H9 (cell line): ENCODE data around the gene CDKN2B. TPM values are rescaled to one million over a fixed set of nuclear protein-coding genes. Genes with fewer than 3 reads are reported as not detected.

ENCODE experiments used
- DNase-seq: peaks from one replicate; pipeline ENCODE4 v3.0.0-alpha.2; 2017
- H2AFZ ChIP-seq: one replicate; pipeline ENCODE4 v1.6.1; 2013; ENCODE audit warnings: mild to moderate bottlenecking, low read length, control low read depth, moderate library complexity
- H2AK5ac ChIP-seq: 2 replicates; pipeline ENCODE4 v1.6.1; 2013; ENCODE audit warnings: low read length, control low read depth, mixed read lengths; ENCODE audit not compliant: insufficient read length
- H2BK120ac ChIP-seq: one replicate; pipeline ENCODE4 v1.6.1; 2013; ENCODE audit warnings: low read depth, mild to moderate bottlenecking, low read length, control low read depth, inconsistent platforms; ENCODE audit not compliant: poor library complexity, severe bottlenecking
- H2BK12ac ChIP-seq: 2 replicates; pipeline ENCODE4 v1.6.1; 2013; ENCODE audit warnings: low read length, control low read depth, mixed read lengths, low read depth; ENCODE audit not compliant: insufficient read length
- H2BK15ac ChIP-seq: 2 replicates; pipeline ENCODE4 v1.6.1; 2013; ENCODE audit warnings: low read depth, low read length, control low read depth
- H2BK20ac ChIP-seq: one replicate; pipeline ENCODE4 v1.6.1; 2013; ENCODE audit warnings: low read depth, mild to moderate bottlenecking, low read length, control low read depth, inconsistent platforms; ENCODE audit not compliant: poor library complexity, severe bottlenecking
- H2BK5ac ChIP-seq: 2 replicates; pipeline ENCODE4 v1.6.1; 2013; ENCODE audit warnings: low read length, control low read depth, mixed read lengths; ENCODE audit not compliant: insufficient read length
- H3K14ac ChIP-seq: 2 replicates; pipeline ENCODE4 v1.6.1; 2013; ENCODE audit warnings: low read length, control low read depth; ENCODE audit not compliant: insufficient read depth
- H3K18ac ChIP-seq: 2 replicates; pipeline ENCODE4 v1.6.1; 2013; ENCODE audit warnings: low read depth, mild to moderate bottlenecking, mixed read lengths, low read length, control low read depth; ENCODE audit not compliant: insufficient read length
- H3K23ac ChIP-seq: 2 replicates; pipeline ENCODE4 v1.6.1; 2013; ENCODE audit warnings: low read length, control low read depth, mixed read lengths, low read depth; ENCODE audit not compliant: insufficient read length
- H3K23me2 ChIP-seq: 2 replicates; pipeline ENCODE4 v1.6.1; 2013; ENCODE audit warnings: low read depth, mild to moderate bottlenecking, mixed read lengths, low read length, control low read depth; ENCODE audit not compliant: insufficient read length, poor library complexity, severe bottlenecking
- H3K27ac ChIP-seq: 2 replicates; pipeline ENCODE4 v1.5.1; 2013; ENCODE audit warnings: low read length, control low read depth, mixed read lengths, low read depth; ENCODE audit not compliant: insufficient read length
- H3K27me3 ChIP-seq: 2 replicates; pipeline ENCODE4 v1.6.1; 2013; ENCODE audit warnings: low read length, control low read depth, inconsistent platforms; ENCODE audit not compliant: insufficient read depth
- H3K4ac ChIP-seq: 2 replicates; pipeline ENCODE4 v1.6.1; 2013; ENCODE audit warnings: low read depth, mild to moderate bottlenecking, control low read depth, inconsistent platforms, low read length, moderate library complexity
- H3K4me1 ChIP-seq: 2 replicates; pipeline ENCODE4 v1.6.1; 2013; ENCODE audit warnings: low read length, control low read depth, inconsistent platforms; ENCODE audit not compliant: insufficient read depth
- H3K4me2 ChIP-seq: 2 replicates; pipeline ENCODE4 v1.6.1; 2013; ENCODE audit warnings: low read length, control low read depth, mixed read lengths; ENCODE audit not compliant: insufficient read length, insufficient read depth
- H3K56ac ChIP-seq: 2 replicates; pipeline ENCODE4 v1.6.1; 2013; ENCODE audit warnings: low read depth, mild to moderate bottlenecking, mixed read lengths, low read length, control low read depth; ENCODE audit not compliant: insufficient read length
- H3K79me1 ChIP-seq: 2 replicates; pipeline ENCODE4 v1.6.1; 2013; ENCODE audit warnings: low read depth, mild to moderate bottlenecking, moderate library complexity, low read length, control low read depth, inconsistent platforms; ENCODE audit not compliant: insufficient read depth, poor library complexity, severe bottlenecking
- H3K79me2 ChIP-seq: 2 replicates; pipeline ENCODE4 v1.6.1; 2013; ENCODE audit warnings: low read length, control low read depth, inconsistent platforms; ENCODE audit not compliant: insufficient read depth
- H3K9ac ChIP-seq: 2 replicates; pipeline ENCODE4 v1.6.1; 2013; ENCODE audit warnings: low read length, control low read depth, mixed read lengths; ENCODE audit not compliant: insufficient read length; ENCODE audit errors: extremely low read depth
- H3K9me3 ChIP-seq: one replicate; pipeline ENCODE4 v1.6.1; 2013; ENCODE audit warnings: low read depth, low read length, inconsistent platforms; ENCODE audit not compliant: control insufficient read depth
- H3T11ph ChIP-seq: one replicate; pipeline ENCODE4 v1.6.1; 2013; ENCODE audit warnings: mild to moderate bottlenecking, low read length, control low read depth, inconsistent platforms
- H4K20me1 ChIP-seq: one replicate; pipeline ENCODE4 v1.6.1; 2013; ENCODE audit not compliant: control insufficient read depth, insufficient read length, insufficient read depth
- H4K5ac ChIP-seq: 2 replicates; pipeline ENCODE4 v1.6.1; 2013; ENCODE audit warnings: low read depth, mild to moderate bottlenecking, mixed read lengths, low read length, control low read depth; ENCODE audit not compliant: insufficient read length
- H4K8ac ChIP-seq: replicated peaks from 2 replicates; pipeline ENCODE4 v1.6.1; 2013; ENCODE audit warnings: low read length, control low read depth, mixed read lengths, low read depth; ENCODE audit not compliant: insufficient read length
- H4K91ac ChIP-seq: 2 replicates; pipeline ENCODE4 v1.6.1; 2013; ENCODE audit warnings: low read depth, mild to moderate bottlenecking, moderate library complexity, mixed read lengths, low read length, control low read depth; ENCODE audit not compliant: insufficient read length
- H3K27ac Mint-ChIP-seq, 3 experiments: 2 replicates in 2 of 3; 3 replicates in 1 of 3; pipeline ENCODE4 v1.8.0; 2020 to 2021; ENCODE audit warnings: mixed read lengths in 3 of 3, mild to moderate bottlenecking in 1 of 3, moderate library complexity in 1 of 3
- H3K27me3 Mint-ChIP-seq: 2 replicates; pipeline ENCODE4 v1.8.0; 2021; ENCODE audit warnings: low read depth, mild to moderate bottlenecking, moderate library complexity, mixed read lengths
- H3K36me3 Mint-ChIP-seq, 3 experiments: 2 replicates in 2 of 3; 3 replicates in 1 of 3; pipeline ENCODE4 v1.8.0; 2020 to 2021; ENCODE audit warnings: low read depth in 3 of 3, mixed read lengths in 3 of 3; ENCODE audit not compliant: insufficient read depth in 1 of 3
- H3K4me1 Mint-ChIP-seq, 2 experiments: 2 replicates each; pipeline ENCODE4 v1.8.0; 2020; ENCODE audit warnings: mixed read lengths in 2 of 2
- H3K4me3 Mint-ChIP-seq, 2 experiments: 2 replicates in 1 of 2; 3 replicates in 1 of 2; pipeline ENCODE4 v1.8.0; 2020 to 2021; ENCODE audit warnings: mild to moderate bottlenecking in 2 of 2, mixed read lengths in 2 of 2, moderate library complexity in 1 of 2
- H3K9me3 Mint-ChIP-seq, 2 experiments: 2 replicates in 1 of 2; 3 replicates in 1 of 2; pipeline ENCODE4 v1.8.0; 2020; ENCODE audit warnings: mild to moderate bottlenecking in 2 of 2, mixed read lengths in 2 of 2, moderate library complexity in 1 of 2
- CTCF ChIP-seq: fragments of 200-600 bp; sonication (generic); conservative IDR thresholded peaks from 3 replicates; pipeline ENCODE4 v1.8.0; 2021; ENCODE audit warnings: antibody characterized with exemption, mild to moderate bottlenecking
- WGBS: extraction: QIAGEN DNeasy Blood & Tissue Kit; methylation state at CpG from one replicate; pipeline ENCODE4 v1.1.7; 2013; ENCODE audit warnings: missing lambda C conversion rate, low lambda C conversion rate, mixed read lengths; ENCODE audit not compliant: insufficient read length; ENCODE audit errors: extremely low coverage; 5-methylcytosine and 5-hydroxymethylcytosine counted together
- total RNA-seq: library from RNA; stranded (reverse); gene quantifications from 2 replicates; pipeline ENCODE4 v1.2.1, GENCODE V29; 2021

The CDKN2B gene
- total RNA-seq, 1 experiment from 2014 or later, result 0.13 TPM

- Histone ChIP-seq H2AK5ac (no peak overlapping the region), H3K27ac (no peak overlapping the region), H2BK15ac (no peak overlapping the region), H3K79me1 (no peaks in the 10 kb centered on the region), H3T11ph (no peak overlapping the region), H3K4me2 (no peak overlapping the region), H3K4ac (no peak overlapping the region), H3K9ac (no peak overlapping the region), H3K23me2 (no peaks in the 10 kb centered on the region), H3K18ac (no peak overlapping the region), H4K8ac (no peak overlapping the region), H4K91ac (no peak overlapping the region), H2BK5ac (no peak overlapping the region), H3K9me3 (no peaks in the 10 kb centered on the region), H2AFZ (no peak overlapping the region), H2BK120ac (no peak overlapping the region), H3K79me2 (no peaks in the 10 kb centered on the region), H2BK20ac (no peak overlapping the region), H2BK12ac (no peak overlapping the region), H3K14ac (no peak overlapping the region), H3K56ac (no peak overlapping the region), H4K5ac (no peak overlapping the region), H3K23ac (no peak overlapping the region), H3K27me3 (no peaks in the 10 kb centered on the region), H3K4me1 (no peaks in the 10 kb centered on the region), H4K20me1 (no peaks in the 10 kb centered on the region)
- Mint-ChIP-seq H3K27ac (no peak overlapping the region), H3K4me3 (no peak overlapping the region), H3K4me1 (peaks cover 4 to 10% of the 10 kb centered on the region in 2 experiments), H3K9me3 (no peaks in the 10 kb centered on the region), H3K27me3 (no peaks in the 10 kb centered on the region), H3K36me3 (no peaks in the 10 kb centered on the region)
- no peak for DNase-seq
- WGBS, result no CpG with 5 or more reads among the region's 4 CpGs
- TF ChIP-seq CTCF, result no peak
Observed at GRCh38 chr9:22050924-22051323, 41.8 kb upstream of the CDKN2B start.
